H1 (cell line): ENCODE measurements around the gene SLC3A2. TPM values are rescaled to one million over a fixed set of nuclear protein-coding genes. Genes with fewer than 3 reads are reported as not detected.

ENCODE experiments used
- BCL11A ChIP-seq, 2 experiments: IDR thresholded peaks; one replicate each; pipeline ENCODE4 v1.6.1; 2011; ENCODE audit warnings: low read depth in 2 of 2, low read length in 2 of 2, mild to moderate bottlenecking in 2 of 2
- BRCA1 ChIP-seq: IDR thresholded peaks from 2 replicates; pipeline ENCODE4 v1.6.1; 2012; ENCODE audit warnings: low read depth, low read length, improper control_type of control experiment
- CBX5 ChIP-seq: fragments of 300-800, 300-1000 bp; sonication (generic); IDR thresholded peaks from 2 replicates; pipeline ENCODE4 v1.7.1; 2016; ENCODE audit warnings: antibody characterized with exemption, low read length, low read depth
- CEBPB ChIP-seq: IDR thresholded peaks from 2 replicates; pipeline ENCODE4 v1.6.1; 2012; ENCODE audit warnings: low read depth, low read length
- CHD1 ChIP-seq: IDR thresholded peaks from 2 replicates; pipeline ENCODE4 v1.6.1; 2012; ENCODE audit warnings: low read depth, low read length, improper control_type of control experiment
- CREB1 ChIP-seq: IDR thresholded peaks from 2 replicates; pipeline ENCODE4 v1.6.1; 2012; ENCODE audit warnings: inconsistent platforms
- EP300 ChIP-seq, 2 experiments: IDR thresholded peaks; 1 replicate in 1 of 2; 2 replicates in 1 of 2; pipeline ENCODE4 v1.6.1; 2011 to 2012; ENCODE audit warnings: low read depth in 2 of 2, low read length in 2 of 2, mild to moderate bottlenecking in 2 of 2, borderline replicate concordance in 1 of 2, inconsistent platforms in 1 of 2, moderate library complexity in 1 of 2
- EZH2 ChIP-seq: fragments of 200-600 bp; sonication (generic); IDR thresholded peaks from 2 replicates; pipeline ENCODE4 v1.7.1; 2012; ENCODE audit warnings: low read depth, mild to moderate bottlenecking, moderate library complexity, low read length, inconsistent platforms; ENCODE audit not compliant: severe bottlenecking
- GABPA ChIP-seq: IDR thresholded peaks from 2 replicates; pipeline ENCODE4 v1.6.1; 2011; ENCODE audit warnings: mild to moderate bottlenecking, low read length, moderate library complexity, borderline replicate concordance; ENCODE audit not compliant: insufficient read depth
- GTF2F1 ChIP-seq: IDR thresholded peaks from 2 replicates; pipeline ENCODE4 v1.6.1; 2012; ENCODE audit warnings: low read depth, low read length, improper control_type of control experiment, borderline replicate concordance
- HDAC2 ChIP-seq, 2 experiments: fragments of 300-600 bp in 1 of 2; sonication (generic) in 1 of 2; IDR thresholded peaks; 2 replicates each; pipeline ENCODE4 v1.6.1; 2011 to 2012; ENCODE audit warnings: low read depth in 2 of 2, low read length in 2 of 2, mild to moderate bottlenecking in 2 of 2, moderate library complexity in 2 of 2, borderline replicate concordance in 1 of 2, inconsistent platforms in 1 of 2
- JUN ChIP-seq: IDR thresholded peaks from 2 replicates; pipeline ENCODE4 v1.6.1; 2011; ENCODE audit warnings: low read depth, mild to moderate bottlenecking, improper control_type of control experiment, low read length
- KDM1A ChIP-seq: fragments of 200-600, 300-600 bp; sonication (generic); IDR thresholded peaks from 2 replicates; pipeline ENCODE4 v1.7.1; 2016; ENCODE audit warnings: mild to moderate bottlenecking, low read length, borderline replicate concordance
- KDM4A ChIP-seq: IDR thresholded peaks from one replicate; pipeline ENCODE4 v1.7.1; 2012; ENCODE audit warnings: low read depth, mild to moderate bottlenecking, moderate library complexity, low read length, inconsistent platforms; ENCODE audit not compliant: severe bottlenecking
- NRF1 ChIP-seq: IDR thresholded peaks from 2 replicates; pipeline ENCODE4 v1.6.1; 2011; ENCODE audit warnings: mild to moderate bottlenecking, low read depth, low read length, improper control_type of control experiment
- POLR2A ChIP-seq, 2 experiments: IDR thresholded peaks; 1 replicate in 1 of 2; 2 replicates in 1 of 2; pipeline ENCODE4 v1.6.1; 2011; ENCODE audit warnings: low read depth in 2 of 2, low read length in 2 of 2, mild to moderate bottlenecking in 2 of 2; ENCODE audit errors: control extremely low read depth in 1 of 2
- RAD21 ChIP-seq, 2 experiments: IDR thresholded peaks in 1 of 2; conservative IDR thresholded peaks in 1 of 2; 2 replicates each; pipeline ENCODE4 v1.6.1; 2011; ENCODE audit warnings: low read depth in 2 of 2, low read length in 2 of 2, improper control_type of control experiment in 1 of 2, inconsistent platforms in 1 of 2, mild to moderate bottlenecking in 1 of 2, moderate library complexity in 1 of 2
- RBBP5 ChIP-seq: IDR thresholded peaks from 2 replicates; pipeline ENCODE4 v1.7.1; 2012; ENCODE audit warnings: low read depth, mild to moderate bottlenecking, inconsistent platforms, low read length, moderate library complexity, borderline replicate concordance
- RFX5 ChIP-seq: IDR thresholded peaks from 2 replicates; pipeline ENCODE4 v1.6.1; 2011; ENCODE audit warnings: low read depth, low read length, improper control_type of control experiment, borderline replicate concordance
- RXRA ChIP-seq: IDR thresholded peaks from 2 replicates; pipeline ENCODE4 v1.6.1; 2011; ENCODE audit warnings: low read depth, mild to moderate bottlenecking, low read length, moderate library complexity; ENCODE audit not compliant: insufficient read depth
- SAP30 ChIP-seq: fragments of 300-600 bp; sonication (generic); IDR thresholded peaks from 2 replicates; pipeline ENCODE4 v1.7.1; 2012; ENCODE audit warnings: low read length, moderate library complexity, mild to moderate bottlenecking, inconsistent platforms; ENCODE audit not compliant: insufficient read depth, insufficient replicate concordance
- SP2 ChIP-seq: IDR thresholded peaks from 2 replicates; pipeline ENCODE4 v1.6.1; 2012; ENCODE audit warnings: mild to moderate bottlenecking, low read length, inconsistent platforms
- SUZ12 ChIP-seq: fragments of 200-600 bp; sonication (generic); IDR thresholded peaks from 2 replicates; pipeline ENCODE4 v1.6.1; 2012; ENCODE audit warnings: mild to moderate bottlenecking, inconsistent platforms, low read length, moderate library complexity, mixed read lengths
- TAF1 ChIP-seq: IDR thresholded peaks from 2 replicates; pipeline ENCODE4 v1.6.1; 2011; ENCODE audit warnings: mild to moderate bottlenecking, low read depth, low read length
- polyA plus RNA-seq, 7 experiments: library from polyadenylated mRNA; depleted of rRNA in 3 of 7; stranded (reverse) in 5 of 7; unstranded in 2 of 7; fragments of >200 nt in 5 of 7; fragments of 200-250 nt in 2 of 7; gene quantifications; 1 replicate in 5 of 7; 2 replicates in 1 of 7; 4 replicates in 1 of 7; pipeline versions ENCODE4 v1.2.1 to v1.2.3, GENCODE V29; 2011 to 2013; ENCODE audit warnings: missing spikeins in 2 of 7, mixed read lengths in 2 of 7
- total RNA-seq: library from RNA; stranded (reverse); fragmentation: NEBNext Ultra II Directional; extraction: Animal tissue kit (Norgen Biotek cat#: 25700); gene quantifications from 2 replicates; pipeline ENCODE4 v1.2.1, GENCODE V29; 2021

The SLC3A2 gene
- total and polyA plus RNA-seq, 2 of the 8 experiments (the other 6 are each of a cell fraction or from before 2014, with no cell fraction given): 410 to 435 TPM

DNA sequence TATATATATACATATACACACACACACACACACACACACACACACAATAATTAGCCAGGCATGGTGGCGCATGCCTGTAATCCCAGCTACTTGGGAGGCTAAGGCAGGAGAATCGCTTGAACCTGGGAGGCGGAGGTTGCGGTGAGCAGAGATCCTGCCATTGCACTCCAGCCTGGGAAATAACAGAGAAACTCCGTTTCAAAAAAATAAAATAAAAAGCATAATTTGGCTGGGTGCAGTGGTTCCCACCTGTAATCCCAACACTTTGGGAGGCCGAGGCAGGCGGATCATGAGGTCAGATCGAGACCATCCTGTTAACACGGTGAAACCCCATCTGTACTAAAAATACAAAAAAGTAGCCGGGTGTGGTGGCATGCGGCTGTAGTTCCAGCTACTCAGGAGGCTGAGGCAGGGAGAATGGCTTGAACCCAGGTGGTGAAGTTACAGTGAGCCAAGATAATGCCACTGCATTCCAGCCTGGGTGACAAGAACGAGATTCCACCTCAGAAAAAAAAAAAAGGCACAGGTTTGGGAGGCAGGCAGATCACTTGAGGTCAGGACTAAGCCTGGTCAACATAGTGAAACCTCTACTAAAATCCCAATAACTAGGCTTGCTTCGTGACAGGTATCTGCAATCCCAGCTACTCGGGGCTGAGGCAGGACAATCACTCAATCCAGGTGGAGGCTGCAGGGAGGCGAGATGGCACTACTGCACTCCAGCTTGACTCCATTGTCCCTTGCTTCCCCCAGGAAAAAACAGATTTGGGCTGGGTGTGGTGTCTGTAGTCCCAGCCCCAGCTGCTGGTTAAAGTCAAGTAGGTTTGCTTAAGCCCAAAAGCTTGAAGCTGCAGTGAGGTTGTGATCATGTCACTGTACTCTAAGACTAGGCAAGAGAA, 29.5 kb upstream of the SLC3A2 start (continued):
- TF ChIP-seq GABPA: no peak
- no peak for TF ChIP-seq BRCA1
- no peak for TF ChIP-seq CEBPB
- TF ChIP-seq RBBP5: no peak; the same call in 1 of the 2 replicates
- TF ChIP-seq TAF1: 0 out of 2 replicates have a peak, but pooled peaks have one; percentile 56
- no peak for TF ChIP-seq RFX5
- no peak for TF ChIP-seq CBX5
- no peak for TF ChIP-seq KDM1A
- TF ChIP-seq SUZ12: no peak
- TF ChIP-seq JUN: no peak
- no peak for TF ChIP-seq CHD1
- no peak for TF ChIP-seq SAP30
- peak in 1 of 2 experiments; percentile 12 for TF ChIP-seq BCL11A (IDR thresholded peaks at IDR 0.05; ENCODE audit: low read depth in 2 of 2, low read length in 2 of 2)
- no peak for TF ChIP-seq EP300 (IDR thresholded peaks at IDR 0.05; ENCODE audit: borderline replicate concordance in 1 of 2, low read depth in 2 of 2, low read length in 2 of 2)
- peak; percentile 85 to 96 for TF ChIP-seq POLR2A (IDR thresholded peaks at IDR 0.05; ENCODE audit: control extremely low read depth in 1 of 2, low read depth in 2 of 2, low read length in 2 of 2)
- no peak for TF ChIP-seq CREB1
- TF ChIP-seq SP2: no peak
- TF ChIP-seq GTF2F1: no peak
- TF ChIP-seq NRF1: no peak; the same call in 1 of the 2 replicates
- no peak for TF ChIP-seq RAD21 (IDR thresholded peaks at IDR 0.05 in 1 of 2, conservative IDR thresholded peaks at IDR 0.05 in 1 of 2; ENCODE audit: low read depth in 2 of 2, low read length in 2 of 2)
- no peak for TF ChIP-seq RXRA
- TF ChIP-seq KDM4A: no peak
- TF ChIP-seq EZH2: no peak
- no peak for TF ChIP-seq HDAC2 (IDR thresholded peaks at IDR 0.05; ENCODE audit: borderline replicate concordance in 1 of 2, low read depth in 2 of 2, low read length in 2 of 2)
